HEK293T (cell line): ENCODE data around the gene SLC41A3.
"Not testable (repeated sequence)": the region's sequence is repeated elsewhere in the genome, so short reads cannot be mapped to it uniquely, and the experiment has no call there.

Experiments used
- BHLHE40 ChIP-seq: fragments of 450-650 bp; IDR thresholded peaks from 2 replicates; pipeline ENCODE4 v1.6.1; 2016; ENCODE audit warnings: mild to moderate bottlenecking, moderate library complexity, borderline replicate concordance
- CTBP1 ChIP-seq: fragments of 450-650 bp; IDR thresholded peaks from 2 replicates; pipeline ENCODE4 v1.6.1; 2016; ENCODE audit warnings: borderline replicate concordance
- ELF4 ChIP-seq: fragments of 450-650 bp; IDR thresholded peaks from 2 replicates; pipeline ENCODE4 v1.6.1; 2017; ENCODE audit warnings: antibody characterized with exemption
- FOXA1 ChIP-seq: fragments of 450-650 bp; IDR thresholded peaks from 2 replicates; pipeline ENCODE4 v1.6.1; 2016; ENCODE audit warnings: mild to moderate bottlenecking
- FOXM1 ChIP-seq: fragments of 450-650 bp; IDR thresholded peaks from 2 replicates; pipeline ENCODE4 v1.6.1; 2017; ENCODE audit warnings: mild to moderate bottlenecking, borderline replicate concordance
- NFRKB ChIP-seq: fragments of 450-650 bp; IDR thresholded peaks from 2 replicates; pipeline ENCODE4 v1.6.1; 2016; ENCODE audit warnings: mild to moderate bottlenecking, moderate library complexity
- SP1 ChIP-seq: fragments of 450-650 bp; IDR thresholded peaks from 2 replicates; pipeline ENCODE4 v1.6.1; 2017
- TARDBP ChIP-seq: fragments of 450-650 bp; IDR thresholded peaks from 2 replicates; pipeline ENCODE4 v1.6.1; 2016
- ZNF384 ChIP-seq: fragments of 450-650 bp; IDR thresholded peaks from 2 replicates; pipeline ENCODE4 v1.6.1; 2016

- TF ChIP-seq CTBP1, FOXM1, ZNF384, BHLHE40, TARDBP, ELF4, SP1, FOXA1, NFRKB: not testable (repeated sequence)
Measured at GRCh38 chr3:126096274-126096673, 12.3 kb upstream of the SLC41A3 start.
